Naive thymus-derived CD4-positive, alpha-beta T cell (primary cell): ENCODE results near the gene BRI3BP. TPM values are rescaled to one million over a fixed set of nuclear protein-coding genes. Genes with fewer than 3 reads are reported as not detected.

Experiments used
- ATAC-seq: fragments of 150-1000 bp; cut with Tn5 transposase; 2 replicates; pipeline ENCODE4 v1.10.0; 2021; ENCODE audit warnings: mild to moderate bottlenecking, moderate library complexity
- CTCF ChIA-PET: fragments of 350-600 bp; sonication (Branson Sonifier 250); formaldehyde crosslinking; loops from one replicate; lab custom pipeline; 2021; ENCODE audit warnings: antibody characterized with exemption; lab: Charles Lee
- POLR2A ChIA-PET: fragments of 350-600 bp; sonication (Branson Sonifier 250); formaldehyde crosslinking; loops from one replicate; lab custom pipeline; 2021; ENCODE audit warnings: antibody characterized with exemption, inconsistent platforms; lab: Charles Lee
- DNase-seq, 9 donors: peaks; one replicate each; pipeline versions ENCODE4 v3.0.0 to v3.0.0-alpha.2; 2020 to 2022; ENCODE audit warnings: mixed read lengths in 1 of 9
- H3K27ac ChIP-seq: one replicate; pipeline ENCODE4 v1.7.0; 2013; ENCODE audit warnings: mild to moderate bottlenecking, low read depth, low read length, moderate library complexity
- H3K27me3 ChIP-seq, 2 donors: one replicate each; pipeline ENCODE4 v1.7.0; 2013; ENCODE audit warnings: low read length in 2 of 2, mild to moderate bottlenecking in 2 of 2, moderate library complexity in 2 of 2; ENCODE audit not compliant: control insufficient read depth in 2 of 2, insufficient read depth in 2 of 2
- H3K36me3 ChIP-seq, 3 experiments: 1 replicate in 2 of 3; 2 replicates in 1 of 3; pipeline ENCODE4 v1.7.0; 2013; ENCODE audit warnings: low read length in 3 of 3, mild to moderate bottlenecking in 3 of 3, moderate library complexity in 1 of 3; ENCODE audit not compliant: insufficient read depth in 3 of 3, control insufficient read depth in 2 of 3
- H3K4me1 ChIP-seq, 2 donors: one replicate each; pipeline ENCODE4 v1.7.0; 2013; ENCODE audit warnings: low read length in 2 of 2, mild to moderate bottlenecking in 2 of 2, moderate library complexity in 1 of 2; ENCODE audit not compliant: control insufficient read depth in 2 of 2, insufficient read depth in 2 of 2
- H3K4me3 ChIP-seq: 2 replicates; pipeline ENCODE4 v1.7.0; 2013; ENCODE audit warnings: mild to moderate bottlenecking, low read length
- H3K9me3 ChIP-seq, 3 experiments: 1 replicate in 2 of 3; 2 replicates in 1 of 3; pipeline ENCODE4 v1.7.0; 2013; ENCODE audit warnings: low read length in 3 of 3; ENCODE audit not compliant: control insufficient read depth in 2 of 3
- H3K27ac Mint-ChIP-seq, 9 donors: one replicate each; pipeline ENCODE4 v1.8.0; 2020 to 2022; ENCODE audit warnings: mixed read lengths in 9 of 9, mild to moderate bottlenecking in 8 of 9, moderate library complexity in 5 of 9, inconsistent platforms in 2 of 9
- H3K27me3 Mint-ChIP-seq, 5 donors: one replicate each; pipeline ENCODE4 v1.8.0; 2021 to 2022; ENCODE audit warnings: mixed read lengths in 5 of 5, mild to moderate bottlenecking in 1 of 5
- H3K36me3 Mint-ChIP-seq, 5 donors: one replicate each; pipeline ENCODE4 v1.8.0; 2020 to 2022; ENCODE audit warnings: mixed read lengths in 5 of 5, mild to moderate bottlenecking in 3 of 5, inconsistent platforms in 1 of 5
- H3K4me1 Mint-ChIP-seq, 7 donors: one replicate each; pipeline ENCODE4 v1.8.0; 2020 to 2022; ENCODE audit warnings: mixed read lengths in 7 of 7, mild to moderate bottlenecking in 3 of 7, inconsistent platforms in 1 of 7
- H3K4me3 Mint-ChIP-seq, 10 donors: one replicate each; pipeline ENCODE4 v1.8.0; 2020 to 2022; ENCODE audit warnings: mild to moderate bottlenecking in 10 of 10, mixed read lengths in 10 of 10, moderate library complexity in 6 of 10, inconsistent platforms in 2 of 10
- H3K9me3 Mint-ChIP-seq, 11 donors: one replicate each; pipeline ENCODE4 v1.8.0; 2020 to 2022; ENCODE audit warnings: mixed read lengths in 11 of 11, mild to moderate bottlenecking in 4 of 11, inconsistent platforms in 1 of 11, moderate library complexity in 1 of 11
- intact Hi-C, 2 donors: fragments of 100-400 bp; cut with micrococcal nuclease; formaldehyde crosslinking; loops; one replicate each; pipeline ENCODE4 v1.15.1; 2023
- polyA plus RNA-seq, 2 donors: library from polyadenylated mRNA; unstranded; fragments of 300-500 nt; fragmentation: Illumina TruSeq; gene quantifications; one replicate each; pipeline ENCODE4 v1.2.3, GENCODE V29; 2021
- total RNA-seq, 6 experiments: library from RNA in 5 of 6; stranded (reverse) in 5 of 6; gene quantifications; 1 replicate in 5 of 6; 2 replicates in 1 of 6; pipeline ENCODE4 v1.2.3 and lab custom pipeline; 2021 to 2026

The BRI3BP gene
- total and polyA plus RNA-seq, 7 experiments from 2014 or later: 2.7 to 19.8 (median 5.8) TPM

- H3K36me3 ChIP-seq: peaks cover 0 to 76% (median 2%) of the 10 kb centered on the region in 3 experiments
- Mint-ChIP-seq H3K27ac (peak overlapping the region in 1 of 9 donors; percentile 56), H3K4me3 (no peak overlapping the region), H3K27me3 (no peaks in the 10 kb centered on the region), H3K36me3 (peaks cover 6 to 43% (median 21%) of the 10 kb centered on the region in 5 donors), H3K4me1 (peaks cover 0 to 4% (median 3%) of the 10 kb centered on the region in 7 donors), H3K9me3 (no peaks in the 10 kb centered on the region)
- intact Hi-C loops: no loop called here
- DNase-seq (no peak), ATAC-seq (no peak)
- no peak overlapping the region for H3K27ac ChIP-seq
- no peaks in the 10 kb centered on the region for H3K4me1 ChIP-seq
- no peaks in the 10 kb centered on the region for H3K9me3 ChIP-seq
- no peaks in the 10 kb centered on the region for H3K27me3 ChIP-seq
- H3K4me3 ChIP-seq: no peak overlapping the region
- ChIA-PET POLR2A (no interaction called here), CTCF (no interaction called here)
Observed at GRCh38 chr12:124961055-124961454, 32.4 kb upstream of the BRI3BP start.

- ChIA-PET CTCF (no interaction called here), POLR2A (interaction anchor here (1.2 kb wide), 1 partner anchor 23 kb away, joined by 4 read pairs; no protein-coding TSS in a partner anchor)
- Mint-ChIP-seq H3K4me1 (peaks cover 0 to 4% (median 3%) of the 10 kb centered on the region in 7 donors), H3K9me3 (no peaks in the 10 kb centered on the region), H3K4me3 (no peak overlapping the region), H3K36me3 (peaks cover 6 to 39% (median 17%) of the 10 kb centered on the region in 5 donors), H3K27ac (peak overlapping the region in 1 of 9 donors; percentile 13), H3K27me3 (no peaks in the 10 kb centered on the region)
- no peak overlapping the region for H3K4me3 ChIP-seq
- ATAC-seq (no peak), DNase-seq (no peak)
- H3K4me1 ChIP-seq: no peaks in the 10 kb centered on the region
- intact Hi-C loops: no loop called here
- H3K36me3 ChIP-seq: peaks cover 0 to 78% (median 3%) of the 10 kb centered on the region in 3 experiments
- H3K27ac ChIP-seq: no peak overlapping the region
- H3K9me3 ChIP-seq: no peaks in the 10 kb centered on the region
- no peaks in the 10 kb centered on the region for H3K27me3 ChIP-seq
Observed at GRCh38 chr12:124963211-124963610, 30.2 kb upstream of the BRI3BP start.

DNA sequence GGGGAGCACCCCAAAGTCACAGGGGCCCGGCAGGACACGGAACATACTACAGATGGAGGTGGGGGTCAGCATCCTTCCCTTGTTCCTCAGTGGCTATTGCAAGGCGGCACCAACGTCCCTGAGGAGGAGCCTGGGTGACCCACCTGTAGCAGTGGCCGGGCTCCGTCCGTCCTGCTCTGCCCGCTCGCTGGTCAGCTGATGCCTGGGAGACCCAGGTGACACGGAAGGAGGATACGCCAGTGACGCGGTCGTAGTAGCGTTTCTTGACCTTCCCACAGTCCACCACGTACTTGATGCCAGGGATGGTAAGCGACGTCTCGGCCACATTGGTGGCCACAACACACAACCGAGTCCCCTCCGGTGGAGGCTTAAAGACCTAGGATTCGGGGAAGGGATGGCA lies 29.2 kb upstream of the BRI3BP start:
- H3K4me1 ChIP-seq: no peaks in the 10 kb centered on the region
- intact Hi-C loops: no loop called here

DNA sequence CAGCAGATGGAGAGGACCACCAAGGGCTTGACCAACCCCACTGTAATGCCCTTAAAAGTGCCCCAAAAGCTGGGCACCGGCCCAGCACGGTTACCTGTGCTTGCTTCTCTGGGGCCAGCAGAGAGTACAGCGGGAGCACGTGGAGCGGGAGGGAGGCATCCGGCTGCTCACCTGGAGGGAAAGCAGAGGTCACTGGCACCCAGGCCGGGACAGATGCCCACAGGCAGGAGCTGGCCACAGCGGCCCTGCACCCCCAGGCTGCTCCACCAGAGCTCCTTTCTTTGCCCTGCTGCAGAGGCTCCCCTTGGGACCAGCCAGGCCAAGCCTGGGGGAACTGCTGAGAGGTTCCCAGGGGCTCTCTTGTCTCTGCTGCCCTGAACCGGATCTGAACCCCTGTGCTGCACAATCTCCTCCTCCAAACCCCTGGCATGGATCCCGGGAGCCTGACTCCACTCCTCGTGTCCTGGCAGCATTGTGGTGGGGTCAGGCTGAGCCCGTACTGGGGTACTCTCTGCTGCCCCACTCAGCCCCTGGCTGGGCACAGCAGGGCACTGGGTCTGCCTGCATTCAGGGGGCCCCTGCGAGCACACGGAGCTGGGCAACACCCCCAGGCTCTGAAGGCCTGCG lies 28.5 kb upstream of the BRI3BP start:
- intact Hi-C loops: no loop called here
- H3K4me3 ChIP-seq: no peak overlapping the region
- no peaks in the 10 kb centered on the region for H3K9me3 Mint-ChIP-seq
- no peaks in the 10 kb centered on the region for H3K9me3 ChIP-seq
- H3K4me1 Mint-ChIP-seq: peaks cover 0 to 4% (median 3%) of the 10 kb centered on the region in 7 donors
- ChIA-PET CTCF (no interaction called here), POLR2A (no interaction called here)
- DNase-seq: no peak
- H3K36me3 Mint-ChIP-seq: peaks cover 6 to 32% (median 13%) of the 10 kb centered on the region in 5 donors
- H3K27ac ChIP-seq: no peak overlapping the region
- no peaks in the 10 kb centered on the region for H3K27me3 ChIP-seq
- no peak for ATAC-seq
- H3K4me3 Mint-ChIP-seq: no peak overlapping the region
- peak overlapping the region in 1 of 9 donors; percentile 32 for H3K27ac Mint-ChIP-seq
- H3K36me3 ChIP-seq: peaks cover 0 to 84% (median 8%) of the 10 kb centered on the region in 3 experiments
- no peaks in the 10 kb centered on the region for H3K4me1 ChIP-seq
- no peaks in the 10 kb centered on the region for H3K27me3 Mint-ChIP-seq

More for the DNA sequence above, 29.2 kb upstream of the BRI3BP start:
- Mint-ChIP-seq H3K27ac (no peak overlapping the region), H3K27me3 (no peaks in the 10 kb centered on the region), H3K9me3 (no peaks in the 10 kb centered on the region), H3K36me3 (peaks cover 6 to 38% (median 16%) of the 10 kb centered on the region in 5 donors), H3K4me1 (peaks cover 0 to 4% (median 3%) of the 10 kb centered on the region in 7 donors), H3K4me3 (no peak overlapping the region)
- ChIA-PET CTCF (no interaction called here), POLR2A (no interaction called here)
- H3K4me3 ChIP-seq: no peak overlapping the region
- no peaks in the 10 kb centered on the region for H3K9me3 ChIP-seq
- DNase-seq (no peak), ATAC-seq (no peak)
- peaks cover 0 to 84% (median 6%) of the 10 kb centered on the region in 3 experiments for H3K36me3 ChIP-seq
- no peaks in the 10 kb centered on the region for H3K27me3 ChIP-seq
- H3K27ac ChIP-seq: no peak overlapping the region

- H3K4me1 ChIP-seq: no peaks in the 10 kb centered on the region
- intact Hi-C loops: no loop called here
- H3K4me3 Mint-ChIP-seq: no peak overlapping the region
- peaks cover 6 to 34% (median 11%) of the 10 kb centered on the region in 5 donors for H3K36me3 Mint-ChIP-seq
- H3K9me3 Mint-ChIP-seq: no peaks in the 10 kb centered on the region
- H3K27me3 ChIP-seq: no peaks in the 10 kb centered on the region
- H3K27ac ChIP-seq: no peak overlapping the region
- H3K9me3 ChIP-seq: no peaks in the 10 kb centered on the region
- H3K27ac Mint-ChIP-seq: no peak overlapping the region
- DNase-seq (no peak), ATAC-seq (no peak)
- peaks cover 0 to 94% (median 8%) of the 10 kb centered on the region in 3 experiments for H3K36me3 ChIP-seq
- POLR2A ChIA-PET: no interaction called here
- no peak overlapping the region for H3K4me3 ChIP-seq
- peaks cover 0 to 1% (median 0%) of the 10 kb centered on the region in 7 donors for H3K4me1 Mint-ChIP-seq
- CTCF ChIA-PET: interaction anchor here (0.8 kb wide), 1 partner anchor 61 kb away, joined by 4 read pairs; no protein-coding TSS in a partner anchor
- H3K27me3 Mint-ChIP-seq: no peaks in the 10 kb centered on the region
Observed at GRCh38 chr12:124967016-124967739, 26.3 kb upstream of the BRI3BP start.

DNA sequence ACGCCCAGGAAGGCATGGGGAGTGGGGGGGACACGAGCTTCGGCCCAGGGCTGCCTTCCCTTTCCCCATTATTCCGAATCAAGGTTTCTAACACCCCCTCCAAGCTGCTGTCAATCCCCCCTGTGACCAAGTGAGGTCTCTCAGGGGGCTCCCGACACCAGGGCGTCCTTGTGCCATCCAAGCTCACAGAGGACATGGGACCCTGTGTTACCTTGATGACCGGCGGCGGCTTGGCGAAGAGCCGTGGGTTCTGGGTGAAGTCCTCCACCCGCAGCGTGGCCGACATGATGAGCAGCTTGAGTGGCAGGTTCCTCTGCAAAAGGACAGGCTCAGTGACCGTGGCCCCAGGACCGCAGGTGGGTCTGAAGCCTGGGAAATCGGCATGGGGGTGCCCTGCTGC lies 24.8 kb upstream of the BRI3BP start:
- H3K27ac ChIP-seq: no peak overlapping the region
- ChIA-PET CTCF (no interaction called here), POLR2A (no interaction called here)
- H3K4me3 ChIP-seq: no peak overlapping the region
- Mint-ChIP-seq H3K4me3 (no peak overlapping the region), H3K36me3 (peaks cover 4 to 28% (median 8%) of the 10 kb centered on the region in 5 donors), H3K27me3 (no peaks in the 10 kb centered on the region), H3K4me1 (peaks cover 0 to 1% (median 0%) of the 10 kb centered on the region in 7 donors), H3K9me3 (no peaks in the 10 kb centered on the region), H3K27ac (no peak overlapping the region)
- H3K9me3 ChIP-seq: no peaks in the 10 kb centered on the region
- H3K4me1 ChIP-seq: no peaks in the 10 kb centered on the region
- DNase-seq: no peak
- no peak for ATAC-seq
- intact Hi-C loops: no loop called here
- H3K36me3 ChIP-seq: peaks cover 0 to 89% (median 8%) of the 10 kb centered on the region in 3 experiments
- H3K27me3 ChIP-seq: no peaks in the 10 kb centered on the region
